GM21717 (cell line): ENCODE data around the gene ESR1.
"Not testable (repeated sequence)": the region's sequence is repeated elsewhere in the genome, so short reads cannot be mapped to it uniquely, and the experiment has no call there.

Experiments used
- ATAC-seq: cut with Tn5 transposase; IDR thresholded peaks from one replicate; pipeline ENCODE4 v1.9.1; 2021; ENCODE audit warnings: mild to moderate bottlenecking, moderate library complexity; ENCODE audit not compliant: unreplicated experiment

ESR1 gene

DNA sequence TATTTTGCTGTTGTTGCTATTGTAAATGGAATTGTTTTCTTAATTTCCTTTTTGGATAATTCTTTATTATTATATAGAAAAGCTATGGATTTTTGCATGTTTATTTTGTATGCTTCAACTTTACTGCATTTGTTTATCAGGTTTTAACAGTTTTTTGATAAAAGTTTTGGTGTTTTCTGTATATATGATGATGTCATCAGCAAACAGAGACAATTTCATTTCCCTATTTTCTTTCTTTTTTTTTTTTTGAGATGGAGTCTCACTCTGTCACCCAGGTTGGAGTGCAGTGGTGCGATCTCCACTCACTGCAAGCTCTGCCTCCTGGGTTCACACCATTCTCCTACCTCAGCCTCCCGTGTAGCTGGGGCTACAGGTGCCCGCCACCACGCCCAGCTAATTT is 156.9 kb downstream of the ESR1 start:
- not testable (repeated sequence) for ATAC-seq

- ATAC-seq, result no peak
These were observed 166.7 kb downstream of the ESR1 start for GRCh38 chr6:151974061-151974617.

- ATAC-seq, result no peak
These were observed 168.3 kb downstream of the ESR1 start for GRCh38 chr6:151975795-151976194.

- not testable (repeated sequence) for ATAC-seq
These were observed 180.7 kb downstream of the ESR1 start for GRCh38 chr6:151988199-151988598.

DNA sequence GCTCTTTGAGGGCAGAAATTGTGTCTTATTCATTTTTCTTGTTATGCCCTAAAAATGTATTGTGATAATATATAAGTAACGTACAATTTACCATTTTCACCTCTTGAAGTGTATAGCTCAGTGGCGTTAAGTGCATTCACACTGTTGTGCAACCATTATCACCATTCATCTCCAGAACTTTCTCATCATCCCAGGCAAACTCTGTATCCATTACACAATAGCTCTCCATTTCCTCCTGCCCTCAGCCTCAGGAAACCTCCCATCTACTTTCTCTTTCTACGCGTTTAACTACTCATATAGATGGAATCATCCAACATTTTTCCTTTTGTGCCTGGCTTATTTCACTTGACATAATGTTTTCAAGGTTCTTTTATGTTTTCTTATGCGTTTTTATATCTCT is 184.6 kb downstream of the ESR1 start:
- ATAC-seq, result no peak

- no peak for ATAC-seq
These were observed 185.9 kb downstream of the ESR1 start for GRCh38 chr6:151993364-151993763.

- no peak for ATAC-seq
These were observed 191.3 kb downstream of the ESR1 start for GRCh38 chr6:151998784-151999183.

- no peak for ATAC-seq
These were observed 191.7 kb downstream of the ESR1 start for GRCh38 chr6:151999194-151999593.

DNA sequence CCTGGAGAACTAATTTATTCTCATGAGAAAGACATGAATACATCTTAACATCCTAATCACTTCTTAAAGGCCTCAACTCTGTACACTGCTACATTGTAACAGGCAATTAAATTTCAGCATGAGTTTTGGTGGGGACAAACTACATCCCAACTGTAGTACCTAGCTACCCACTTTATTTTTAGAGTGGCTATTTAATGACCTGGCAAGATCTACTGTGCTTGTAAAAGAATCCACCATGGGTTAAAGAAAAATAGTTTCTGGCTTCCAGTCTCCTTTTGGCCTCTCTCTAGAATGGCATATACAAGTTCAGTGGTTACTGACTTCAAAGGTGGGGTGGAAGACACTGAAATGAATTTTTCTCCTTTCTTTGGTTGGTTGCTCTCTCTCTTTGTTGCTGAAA is 193.9 kb downstream of the ESR1 start:
- ATAC-seq, result no peak

GRCh38 chr6:152002306-152002705 is 194.8 kb downstream of the ESR1 start:
- ATAC-seq, result no peak

- ATAC-seq, result no peak
These were observed 196.6 kb downstream of the ESR1 start for GRCh38 chr6:152004036-152004566.

DNA sequence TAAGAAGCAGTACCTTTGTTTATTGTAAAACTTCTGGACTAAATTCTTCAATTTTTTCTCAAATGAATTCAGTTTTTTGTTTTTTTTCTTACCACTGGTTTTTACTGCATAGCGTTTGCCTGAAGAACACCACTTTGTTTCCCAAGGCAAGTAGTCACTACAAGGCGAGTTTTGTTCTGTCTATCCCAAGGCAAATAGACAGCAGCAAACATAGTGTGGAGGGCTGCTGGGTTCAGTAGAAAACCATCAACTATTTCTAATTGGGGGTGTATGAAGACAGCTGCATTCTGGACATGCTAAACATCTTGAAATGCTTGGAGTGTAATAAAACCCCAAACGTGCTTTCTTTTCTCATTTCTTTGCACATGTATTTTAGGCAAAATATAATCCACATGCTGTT is 197.4 kb downstream of the ESR1 start:
- ATAC-seq, result no peak

DNA sequence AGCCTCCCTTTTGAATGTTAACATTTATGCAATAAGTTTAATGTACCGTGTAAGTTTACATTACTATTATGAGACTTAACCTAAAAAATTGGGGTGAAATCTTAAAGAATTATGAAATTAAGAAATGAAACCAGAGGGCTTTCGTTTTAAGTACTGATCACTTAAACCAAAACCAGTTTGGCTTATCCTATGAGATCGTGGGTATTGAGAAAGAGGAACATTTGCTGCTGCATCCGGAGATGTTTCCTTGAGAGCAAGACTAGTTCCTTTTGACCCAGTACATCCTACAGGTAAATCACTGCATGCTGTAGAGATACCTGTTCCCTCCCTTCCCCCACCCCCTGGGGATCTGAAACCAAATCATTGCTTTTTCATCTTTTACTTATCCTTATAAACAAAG is 201.3 kb downstream of the ESR1 start:
- ATAC-seq, result no peak

DNA sequence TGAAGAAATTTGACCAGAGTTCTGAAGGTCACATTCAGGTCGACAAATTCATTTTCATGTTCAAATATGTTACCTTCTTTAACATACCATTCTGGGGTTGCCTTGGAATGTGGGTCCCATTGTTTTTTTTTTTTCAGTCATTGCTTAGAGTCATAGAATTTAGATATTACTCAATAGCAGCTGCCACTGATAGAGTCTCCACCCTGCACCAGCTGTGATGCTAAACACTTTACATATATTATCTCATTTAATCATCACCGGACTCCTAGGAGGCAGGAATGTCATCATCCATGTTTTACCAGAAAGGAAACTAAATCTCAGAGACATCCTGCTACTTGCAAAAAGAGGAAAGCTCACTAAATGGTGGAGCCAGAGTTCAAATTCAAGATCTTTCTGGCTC is 204.7 kb downstream of the ESR1 start:
- no peak for ATAC-seq

- no peak for ATAC-seq
These were observed 211.4 kb downstream of the ESR1 start for GRCh38 chr6:152018876-152019275.

DNA sequence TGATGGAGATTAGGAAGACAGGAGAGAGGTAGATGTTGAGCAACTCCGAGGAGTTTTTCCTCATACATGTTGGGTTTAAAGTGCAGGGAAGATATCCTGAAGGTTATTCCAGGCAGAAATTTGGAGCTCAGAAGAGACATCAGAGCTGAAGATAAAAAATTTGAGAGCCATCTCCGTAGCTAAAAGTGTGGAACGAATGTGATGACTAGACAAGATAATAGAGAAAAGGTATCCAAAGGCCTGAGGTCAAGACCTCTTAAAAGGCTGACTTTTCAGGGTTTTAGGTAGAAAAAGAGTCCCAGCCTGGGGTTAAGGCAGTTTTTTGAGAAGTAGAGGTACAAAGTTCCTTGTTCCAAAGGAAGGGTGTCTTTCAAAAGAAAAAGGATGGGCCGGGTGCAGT is 214.8 kb downstream of the ESR1 start:
- no peak for ATAC-seq

- ATAC-seq, result no peak
These were observed 216.1 kb downstream of the ESR1 start for GRCh38 chr6:152023613-152024012.

DNA sequence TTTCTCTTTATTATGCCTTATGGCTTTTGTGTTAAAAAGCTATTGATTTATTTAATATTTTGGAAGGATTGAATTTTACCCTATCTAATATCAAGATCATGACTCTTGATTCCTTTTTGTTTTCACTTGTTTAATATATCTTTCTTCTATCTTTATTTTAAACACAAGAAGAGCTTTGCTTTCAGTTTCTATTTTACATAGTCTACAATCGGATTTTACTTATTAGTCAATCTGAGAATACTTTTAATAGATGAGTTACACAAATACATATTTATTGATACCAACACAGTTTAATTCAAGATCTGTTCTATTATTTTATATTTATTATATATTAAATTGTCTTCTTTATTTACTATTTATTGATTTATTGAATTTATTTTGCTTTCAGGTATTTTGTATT is 218.8 kb downstream of the ESR1 start:
- ATAC-seq, result no peak

- ATAC-seq, result not testable (repeated sequence)
These were observed 219.3 kb downstream of the ESR1 start for GRCh38 chr6:152026744-152027143.

- not testable (repeated sequence) for ATAC-seq
These were observed 226.3 kb downstream of the ESR1 start for GRCh38 chr6:152033765-152034164.

GRCh38 chr6:152034631-152035030 is 227.1 kb downstream of the ESR1 start:
- no peak for ATAC-seq

DNA sequence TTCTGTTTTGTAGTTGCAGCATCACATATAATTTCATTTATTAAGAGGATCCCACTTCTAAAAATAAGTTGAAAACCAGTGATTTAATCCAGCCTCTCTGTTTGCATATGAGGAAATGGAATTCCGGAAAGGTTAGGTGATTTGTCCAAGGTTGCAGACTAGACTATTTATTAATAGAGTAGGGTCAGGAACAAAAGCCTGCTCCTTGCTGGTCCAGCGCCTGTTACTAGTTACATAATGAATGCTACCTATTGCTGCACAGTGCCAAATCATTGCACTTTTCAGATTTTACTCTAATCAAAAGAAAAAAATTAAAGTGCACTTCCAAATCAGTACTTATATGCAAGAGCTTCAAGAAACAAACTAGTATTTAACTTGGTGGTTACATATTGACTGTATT is 238.6 kb downstream of the ESR1 start:
- ATAC-seq, result no peak

GRCh38 chr6:152048921-152049320 is 241.4 kb downstream of the ESR1 start:
- ATAC-seq, result no peak
